ENCODE measurements around the gene PGBD5. TPM values are rescaled to one million over a fixed set of nuclear protein-coding genes. Genes with fewer than 3 reads are reported as not detected.
"Not testable (repeated sequence)": the region's sequence is repeated elsewhere in the genome, so short reads cannot be mapped to it uniquely, and the experiment has no call there.

PGBD5 gene
- total RNA-seq, 1 experiment from 2014 or later, result not detected

GRCh38 chr1:230429067-230429735 is 3.1 kb upstream of the PGBD5 start:
- Histone ChIP-seq H3K4me3 (no peak overlapping the region), H3K27me3 (peaks cover 39% of the 10 kb centered on the region), H3K9me3 (no peaks in the 10 kb centered on the region; the same call in 1 of the 2 replicates), H3K36me3 (no peaks in the 10 kb centered on the region)
- no peak for DNase-seq

GRCh38 chr1:230427981-230428380 is 1.8 kb upstream of the PGBD5 start:
- Histone ChIP-seq H3K36me3 (no peaks in the 10 kb centered on the region), H3K4me3 (no peak overlapping the region), H3K27me3 (peaks cover 51% of the 10 kb centered on the region), H3K9me3 (no peaks in the 10 kb centered on the region; the same call in 1 of the 2 replicates)
- DNase-seq, result no peak

- H3K27me3 ChIP-seq, result peaks cover 55% of the 10 kb centered on the region
- no peak for DNase-seq
- H3K4me3 ChIP-seq, result no peak overlapping the region
- H3K36me3 ChIP-seq, result no peaks in the 10 kb centered on the region
- no peaks in the 10 kb centered on the region; the same call in 1 of the 2 replicates for H3K9me3 ChIP-seq
Observed at GRCh38 chr1:230427094-230427876, 1.2 kb upstream of the PGBD5 start.

- peaks cover 66% of the 10 kb centered on the region for H3K27me3 ChIP-seq
- H3K4me3 ChIP-seq, result no peak overlapping the region
- H3K9me3 ChIP-seq, result no peaks in the 10 kb centered on the region; the same call in 1 of the 2 replicates
- DNase-seq, result peak; percentile 10
- no peaks in the 10 kb centered on the region for H3K36me3 ChIP-seq
Observed at GRCh38 chr1:230425252-230426091, 660 bp downstream of the PGBD5 start.

- H3K36me3 ChIP-seq, result no peaks in the 10 kb centered on the region
- no peaks in the 10 kb centered on the region; the same call in 1 of the 2 replicates for H3K9me3 ChIP-seq
- peaks cover 75% of the 10 kb centered on the region for H3K27me3 ChIP-seq
- DNase-seq, result no peak
- H3K4me3 ChIP-seq, result no peak overlapping the region
Observed at GRCh38 chr1:230424391-230425251, 1.5 kb downstream of the PGBD5 start.

- Histone ChIP-seq H3K27me3 (peaks cover 80% of the 10 kb centered on the region), H3K36me3 (no peaks in the 10 kb centered on the region), H3K9me3 (no peaks in the 10 kb centered on the region; the same call in 1 of the 2 replicates), H3K4me3 (no peak overlapping the region)
- DNase-seq, result no peak
Observed at GRCh38 chr1:230423951-230424350, 2.2 kb downstream of the PGBD5 start.

GRCh38 chr1:230423261-230423660 is 2.9 kb downstream of the PGBD5 start:
- Histone ChIP-seq H3K36me3 (no peaks in the 10 kb centered on the region), H3K27me3 (peaks cover 76% of the 10 kb centered on the region), H3K4me3 (no peak overlapping the region), H3K9me3 (no peaks in the 10 kb centered on the region; the same call in 1 of the 2 replicates)
- DNase-seq, result no peak

GRCh38 chr1:230422221-230422981 is 3.7 kb downstream of the PGBD5 start:
- Histone ChIP-seq H3K36me3 (no peaks in the 10 kb centered on the region), H3K27me3 (peaks cover 68% of the 10 kb centered on the region), H3K4me3 (no peak overlapping the region), H3K9me3 (no peaks in the 10 kb centered on the region)
- DNase-seq, result no peak

- H3K4me3 ChIP-seq, result no peak overlapping the region
- H3K36me3 ChIP-seq, result no peaks in the 10 kb centered on the region
- DNase-seq, result no peak
- peaks cover 65% of the 10 kb centered on the region for H3K27me3 ChIP-seq
- H3K9me3 ChIP-seq, result no peaks in the 10 kb centered on the region
Observed at GRCh38 chr1:230421481-230421880, 4.7 kb downstream of the PGBD5 start.

- not testable (repeated sequence) for H3K9me3 ChIP-seq, H3K36me3 ChIP-seq, DNase-seq, H3K4me3 ChIP-seq
- peaks cover 67% of the 10 kb centered on the region for H3K27me3 ChIP-seq
Observed at GRCh38 chr1:230420372-230420771, 5.8 kb downstream of the PGBD5 start.

- H3K27me3 ChIP-seq, result peaks cover 52% of the 10 kb centered on the region
- H3K4me3 ChIP-seq, result no peak overlapping the region
- H3K9me3 ChIP-seq, result no peaks in the 10 kb centered on the region
- no peaks in the 10 kb centered on the region for H3K36me3 ChIP-seq
- no peak for DNase-seq
Observed at GRCh38 chr1:230416430-230416829, 9.7 kb downstream of the PGBD5 start.

- H3K9me3 ChIP-seq, result no peaks in the 10 kb centered on the region
- no peaks in the 10 kb centered on the region for H3K36me3 ChIP-seq
- no peak overlapping the region for H3K4me3 ChIP-seq
- peaks cover 49% of the 10 kb centered on the region for H3K27me3 ChIP-seq
- DNase-seq, result no peak
Observed at GRCh38 chr1:230415405-230416132, 10.6 kb downstream of the PGBD5 start.

GRCh38 chr1:230414694-230415093 is 11.4 kb downstream of the PGBD5 start:
- peaks cover 41% of the 10 kb centered on the region for H3K27me3 ChIP-seq
- no peak for DNase-seq

GRCh38 chr1:230414102-230414501 is 12.0 kb downstream of the PGBD5 start:
- Histone ChIP-seq H3K27me3 (peaks cover 37% of the 10 kb centered on the region), H3K4me3 (no peak overlapping the region), H3K36me3 (no peaks in the 10 kb centered on the region), H3K9me3 (no peaks in the 10 kb centered on the region)
- no peak for DNase-seq

More at GRCh38 chr1:230414694-230415093, 11.4 kb downstream of the PGBD5 start:
- Histone ChIP-seq H3K4me3 (no peak overlapping the region), H3K9me3 (no peaks in the 10 kb centered on the region), H3K36me3 (no peaks in the 10 kb centered on the region)

GRCh38 chr1:230413061-230413460 is 13.1 kb downstream of the PGBD5 start:
- H3K27me3 ChIP-seq, result peaks cover 37% of the 10 kb centered on the region
- no peak overlapping the region for H3K4me3 ChIP-seq

More at GRCh38 chr1:230413061-230413460, 13.1 kb downstream of the PGBD5 start:
- Histone ChIP-seq H3K36me3 (no peaks in the 10 kb centered on the region), H3K9me3 (no peaks in the 10 kb centered on the region)
- no peak for DNase-seq
